WTC11 (cell line): ENCODE results near the gene LIMA1. TPM values are rescaled to one million over a fixed set of nuclear protein-coding genes. Genes with fewer than 3 reads are reported as not detected.

ENCODE experiments used
- ATAC-seq: fragments of 200-7000 bp; cut with Tn5 transposase; 2 replicates; pipeline ENCODE4 v1.10.0; 2021; ENCODE audit warnings: mild to moderate bottlenecking, moderate library complexity
- CTCF ChIA-PET: fragments of 300-600 bp; sonication (Branson Sonifier 250); formaldehyde crosslinking; loops from one replicate; lab custom pipeline; 2021; ENCODE audit warnings: antibody characterized with exemption; lab: Charles Lee
- POLR2A ChIA-PET: fragments of 350-600 bp; sonication (Branson Sonifier 250); formaldehyde crosslinking; loops from one replicate; lab custom pipeline; 2021; ENCODE audit warnings: antibody characterized with exemption; lab: Charles Lee
- DNase-seq: peaks from one replicate; pipeline ENCODE4 v3.0.0; 2021; ENCODE audit warnings: low spot score
- H3K27ac Mint-ChIP-seq: 2 replicates; pipeline ENCODE4 v1.8.0; 2021; ENCODE audit warnings: mixed read lengths
- H3K27me3 Mint-ChIP-seq: 2 replicates; pipeline ENCODE4 v1.8.0; 2021; ENCODE audit warnings: low read depth, mild to moderate bottlenecking, moderate library complexity, mixed read lengths
- H3K36me3 Mint-ChIP-seq: 2 replicates; pipeline ENCODE4 v1.8.0; 2021; ENCODE audit warnings: mixed read lengths
- H3K4me1 Mint-ChIP-seq: 2 replicates; pipeline ENCODE4 v1.8.0; 2022; ENCODE audit warnings: mixed read lengths
- H3K4me3 Mint-ChIP-seq: 2 replicates; pipeline ENCODE4 v1.8.0; 2021; ENCODE audit warnings: mild to moderate bottlenecking, moderate library complexity, mixed read lengths
- H3K9me3 Mint-ChIP-seq: 2 replicates; pipeline ENCODE4 v1.8.0; 2021; ENCODE audit warnings: mixed read lengths
- AFF4 ChIP-seq: sonication (generic); formaldehyde crosslinking; IDR thresholded peaks from 2 replicates; pipeline ENCODE4 v1.8.1; 2023; ENCODE audit warnings: mild to moderate bottlenecking, missing genetic modification reagents, borderline replicate concordance
- CBFB ChIP-seq: sonication (generic); formaldehyde crosslinking; IDR thresholded peaks from 2 replicates; pipeline ENCODE4 v1.8.1; 2022; ENCODE audit warnings: mild to moderate bottlenecking, low read depth, missing genetic modification reagents
- GTF2I ChIP-seq: fragments of 250-450 bp; sonication (Bioruptor Pico); conservative IDR thresholded peaks from 2 replicates; pipeline ENCODE4 v1.4.0; 2021; ENCODE audit warnings: mild to moderate bottlenecking
- HMGA2 ChIP-seq: fragments of 250-450 bp; sonication (Bioruptor Pico); IDR thresholded peaks from 2 replicates; pipeline ENCODE4 v1.4.0; 2021; ENCODE audit warnings: mild to moderate bottlenecking, moderate library complexity
- IRF1 ChIP-seq: sonication (generic); formaldehyde crosslinking; IDR thresholded peaks from 2 replicates; pipeline ENCODE4 v1.8.0; 2023; ENCODE audit warnings: missing genetic modification reagents
- KAT7 ChIP-seq: sonication (generic); formaldehyde crosslinking; IDR thresholded peaks from 2 replicates; pipeline ENCODE4 v1.8.1; 2023; ENCODE audit warnings: missing genetic modification reagents, mild to moderate bottlenecking, borderline replicate concordance
- MXD4 ChIP-seq: fragments of 250-450 bp; sonication (Bioruptor Pico); IDR thresholded peaks from 2 replicates; pipeline ENCODE4 v1.8.0; 2021; ENCODE audit warnings: mild to moderate bottlenecking, moderate library complexity, borderline replicate concordance
- OVOL2 ChIP-seq: fragments of 250-450 bp; sonication (Bioruptor Pico); IDR thresholded peaks from 2 replicates; pipeline ENCODE4 v1.9.0; 2021; ENCODE audit warnings: mild to moderate bottlenecking, borderline replicate concordance
- RELA ChIP-seq: sonication (generic); formaldehyde crosslinking; IDR thresholded peaks from 2 replicates; pipeline ENCODE4 v1.8.1; 2022; ENCODE audit warnings: missing genetic modification reagents, mild to moderate bottlenecking, borderline replicate concordance
- SP1 ChIP-seq: sonication (generic); formaldehyde crosslinking; conservative IDR thresholded peaks from 2 replicates; pipeline ENCODE4 v1.8.1; 2022; ENCODE audit warnings: missing genetic modification reagents
- TEAD4 ChIP-seq: sonication (generic); formaldehyde crosslinking; IDR thresholded peaks from 2 replicates; pipeline ENCODE4 v1.8.0; 2022; ENCODE audit warnings: mild to moderate bottlenecking, missing genetic modification reagents
- TP53 ChIP-seq: sonication (generic); formaldehyde crosslinking; IDR thresholded peaks from 2 replicates; pipeline ENCODE4 v1.8.1; 2023; ENCODE audit warnings: mild to moderate bottlenecking, missing genetic modification reagents
- ZMAT4 ChIP-seq: fragments of 250-450 bp; sonication (Bioruptor Pico); IDR thresholded peaks from 2 replicates; pipeline ENCODE4 v1.9.0; 2021; ENCODE audit warnings: mild to moderate bottlenecking
- ZNF121 ChIP-seq: sonication (generic); formaldehyde crosslinking; IDR thresholded peaks from 2 replicates; pipeline ENCODE4 v1.8.0; 2023; ENCODE audit warnings: missing genetic modification reagents
- ZNF416 ChIP-seq: fragments of 250-450 bp; sonication (Bioruptor Pico); IDR thresholded peaks from 2 replicates; pipeline ENCODE4 v1.9.0; 2021; ENCODE audit warnings: mild to moderate bottlenecking, inconsistent platforms
- total RNA-seq: library from RNA; stranded (reverse); gene quantifications from 3 replicates; pipeline ENCODE4 v1.2.3, GENCODE V29; 2021
- TF ChIP-seq, protein P1 (sequence below): sonication (generic); formaldehyde crosslinking; IDR thresholded peaks from 2 replicates; pipeline ENCODE4 v1.8.0; 2022; ENCODE audit warnings: missing genetic modification reagents
- TF ChIP-seq, protein P2 (sequence below): sonication (generic); formaldehyde crosslinking; IDR thresholded peaks from 2 replicates; pipeline ENCODE4 v1.8.1; 2022; ENCODE audit warnings: low read depth, mild to moderate bottlenecking, moderate library complexity, missing genetic modification reagents, borderline replicate concordance
- TF ChIP-seq, protein P3 (sequence below): sonication (generic); formaldehyde crosslinking; IDR thresholded peaks from 2 replicates; pipeline ENCODE4 v1.8.1; 2022; ENCODE audit warnings: mild to moderate bottlenecking, missing genetic modification reagents, moderate library complexity, borderline replicate concordance
- TF ChIP-seq, protein P4 (sequence below): fragments of 250-450 bp; sonication (Bioruptor Pico); IDR thresholded peaks from 2 replicates; pipeline ENCODE4 v1.9.0; 2021; ENCODE audit warnings: mild to moderate bottlenecking
- TF ChIP-seq, protein P5 (sequence below): sonication (generic); formaldehyde crosslinking; conservative IDR thresholded peaks from 2 replicates; pipeline ENCODE4 v1.8.1; 2022; ENCODE audit warnings: mild to moderate bottlenecking, missing genetic modification reagents

LIMA1 gene
- total RNA-seq, 1 experiment from 2014 or later: 41.2 TPM

DNA sequence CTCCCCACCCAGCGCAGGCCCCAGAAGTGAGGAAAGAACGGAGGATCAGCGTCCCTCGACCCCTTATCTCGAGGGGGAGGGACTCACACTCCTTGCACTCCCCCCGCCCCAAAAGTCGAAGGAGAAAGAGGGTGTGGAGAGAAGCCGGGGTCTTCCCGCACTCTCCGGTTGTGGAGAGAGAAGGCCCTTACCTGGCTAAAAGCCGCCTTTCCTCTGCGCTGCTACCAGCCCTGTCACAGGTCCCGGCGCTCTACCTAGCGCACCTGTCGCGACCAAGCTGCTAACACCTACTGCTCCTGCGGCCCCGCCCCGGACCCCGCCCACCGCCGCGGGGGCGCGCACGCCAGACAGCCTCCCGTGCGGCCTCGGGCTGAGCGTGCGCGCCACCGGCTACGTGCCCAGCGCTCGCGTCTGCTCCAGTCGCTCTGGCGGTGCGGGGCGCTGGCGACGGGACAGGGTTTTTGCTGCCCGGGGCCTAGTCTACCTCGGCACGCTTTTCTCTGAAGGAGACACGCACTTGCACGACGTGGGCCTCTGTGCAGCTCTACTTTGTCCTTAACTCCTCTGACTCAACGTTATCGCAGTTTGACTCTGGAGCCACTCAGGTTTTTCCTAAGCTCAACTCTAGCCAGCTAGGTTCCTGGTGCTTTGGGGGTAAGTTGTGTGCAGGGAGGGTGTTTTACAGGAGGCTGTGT lies at the start of gene LIMA1 (continued):
- TF ChIP-seq OVOL2 (CRISPR knock-in tag) (no peak), HMGA2 (CRISPR knock-in tag) (no peak), ZNF416 (CRISPR knock-in tag) (no peak), AFF4 (CRISPR knock-in tag) (no peak), SP1 (CRISPR knock-in tag) (peak; percentile 93)
- TF ChIP-seq, protein P1, sequence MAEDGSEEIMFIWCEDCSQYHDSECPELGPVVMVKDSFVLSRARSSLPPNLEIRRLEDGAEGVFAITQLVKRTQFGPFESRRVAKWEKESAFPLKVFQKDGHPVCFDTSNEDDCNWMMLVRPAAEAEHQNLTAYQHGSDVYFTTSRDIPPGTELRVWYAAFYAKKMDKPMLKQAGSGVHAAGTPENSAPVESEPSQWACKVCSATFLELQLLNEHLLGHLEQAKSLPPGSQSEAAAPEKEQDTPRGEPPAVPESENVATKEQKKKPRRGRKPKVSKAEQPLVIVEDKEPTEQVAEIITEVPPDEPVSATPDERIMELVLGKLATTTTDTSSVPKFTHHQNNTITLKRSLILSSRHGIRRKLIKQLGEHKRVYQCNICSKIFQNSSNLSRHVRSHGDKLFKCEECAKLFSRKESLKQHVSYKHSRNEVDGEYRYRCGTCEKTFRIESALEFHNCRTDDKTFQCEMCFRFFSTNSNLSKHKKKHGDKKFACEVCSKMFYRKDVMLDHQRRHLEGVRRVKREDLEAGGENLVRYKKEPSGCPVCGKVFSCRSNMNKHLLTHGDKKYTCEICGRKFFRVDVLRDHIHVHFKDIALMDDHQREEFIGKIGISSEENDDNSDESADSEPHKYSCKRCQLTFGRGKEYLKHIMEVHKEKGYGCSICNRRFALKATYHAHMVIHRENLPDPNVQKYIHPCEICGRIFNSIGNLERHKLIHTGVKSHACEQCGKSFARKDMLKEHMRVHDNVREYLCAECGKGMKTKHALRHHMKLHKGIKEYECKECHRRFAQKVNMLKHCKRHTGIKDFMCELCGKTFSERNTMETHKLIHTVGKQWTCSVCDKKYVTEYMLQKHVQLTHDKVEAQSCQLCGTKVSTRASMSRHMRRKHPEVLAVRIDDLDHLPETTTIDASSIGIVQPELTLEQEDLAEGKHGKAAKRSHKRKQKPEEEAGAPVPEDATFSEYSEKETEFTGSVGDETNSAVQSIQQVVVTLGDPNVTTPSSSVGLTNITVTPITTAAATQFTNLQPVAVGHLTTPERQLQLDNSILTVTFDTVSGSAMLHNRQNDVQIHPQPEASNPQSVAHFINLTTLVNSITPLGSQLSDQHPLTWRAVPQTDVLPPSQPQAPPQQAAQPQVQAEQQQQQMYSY: no peak

- H3K4me3 Mint-ChIP-seq: no peak overlapping the region
- ATAC-seq: no peak
- H3K9me3 Mint-ChIP-seq: no peaks in the 10 kb centered on the region
- no peak for DNase-seq
- ChIA-PET CTCF (interaction anchor here (0.6 to 3.7 kb wide), 3 partner anchors 17 to 28 kb away, joined by 3 to 18 read pairs (median 3); no protein-coding TSS in a partner anchor), POLR2A (no interaction called here)
- no peak overlapping the region for H3K27ac Mint-ChIP-seq
- no peaks in the 10 kb centered on the region for H3K36me3 Mint-ChIP-seq
- peaks cover 4% of the 10 kb centered on the region; the same call in 1 of the 2 replicates for H3K4me1 Mint-ChIP-seq
- H3K27me3 Mint-ChIP-seq: no peaks in the 10 kb centered on the region; the same call in 1 of the 2 replicates
- TF ChIP-seq, protein P2, sequence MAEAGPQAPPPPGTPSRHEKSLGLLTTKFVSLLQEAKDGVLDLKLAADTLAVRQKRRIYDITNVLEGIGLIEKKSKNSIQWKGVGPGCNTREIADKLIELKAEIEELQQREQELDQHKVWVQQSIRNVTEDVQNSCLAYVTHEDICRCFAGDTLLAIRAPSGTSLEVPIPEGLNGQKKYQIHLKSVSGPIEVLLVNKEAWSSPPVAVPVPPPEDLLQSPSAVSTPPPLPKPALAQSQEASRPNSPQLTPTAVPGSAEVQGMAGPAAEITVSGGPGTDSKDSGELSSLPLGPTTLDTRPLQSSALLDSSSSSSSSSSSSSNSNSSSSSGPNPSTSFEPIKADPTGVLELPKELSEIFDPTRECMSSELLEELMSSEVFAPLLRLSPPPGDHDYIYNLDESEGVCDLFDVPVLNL (CRISPR knock-in tag): no peak
- TF ChIP-seq GTF2I (CRISPR knock-in tag) (no peak), TP53 (CRISPR knock-in tag) (no peak), RELA (CRISPR knock-in tag) (no peak), TEAD4 (no peak), IRF1 (CRISPR knock-in tag) (no peak), CBFB (CRISPR knock-in tag) (no peak), ZNF416 (CRISPR knock-in tag) (no peak), MXD4 (CRISPR knock-in tag) (no peak), ZMAT4 (no peak), ZNF121 (no peak), KAT7 (CRISPR knock-in tag) (no peak)
- TF ChIP-seq, protein P3, sequence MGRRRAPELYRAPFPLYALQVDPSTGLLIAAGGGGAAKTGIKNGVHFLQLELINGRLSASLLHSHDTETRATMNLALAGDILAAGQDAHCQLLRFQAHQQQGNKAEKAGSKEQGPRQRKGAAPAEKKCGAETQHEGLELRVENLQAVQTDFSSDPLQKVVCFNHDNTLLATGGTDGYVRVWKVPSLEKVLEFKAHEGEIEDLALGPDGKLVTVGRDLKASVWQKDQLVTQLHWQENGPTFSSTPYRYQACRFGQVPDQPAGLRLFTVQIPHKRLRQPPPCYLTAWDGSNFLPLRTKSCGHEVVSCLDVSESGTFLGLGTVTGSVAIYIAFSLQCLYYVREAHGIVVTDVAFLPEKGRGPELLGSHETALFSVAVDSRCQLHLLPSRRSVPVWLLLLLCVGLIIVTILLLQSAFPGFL (CRISPR knock-in tag): no peak
- TF ChIP-seq, protein P4, sequence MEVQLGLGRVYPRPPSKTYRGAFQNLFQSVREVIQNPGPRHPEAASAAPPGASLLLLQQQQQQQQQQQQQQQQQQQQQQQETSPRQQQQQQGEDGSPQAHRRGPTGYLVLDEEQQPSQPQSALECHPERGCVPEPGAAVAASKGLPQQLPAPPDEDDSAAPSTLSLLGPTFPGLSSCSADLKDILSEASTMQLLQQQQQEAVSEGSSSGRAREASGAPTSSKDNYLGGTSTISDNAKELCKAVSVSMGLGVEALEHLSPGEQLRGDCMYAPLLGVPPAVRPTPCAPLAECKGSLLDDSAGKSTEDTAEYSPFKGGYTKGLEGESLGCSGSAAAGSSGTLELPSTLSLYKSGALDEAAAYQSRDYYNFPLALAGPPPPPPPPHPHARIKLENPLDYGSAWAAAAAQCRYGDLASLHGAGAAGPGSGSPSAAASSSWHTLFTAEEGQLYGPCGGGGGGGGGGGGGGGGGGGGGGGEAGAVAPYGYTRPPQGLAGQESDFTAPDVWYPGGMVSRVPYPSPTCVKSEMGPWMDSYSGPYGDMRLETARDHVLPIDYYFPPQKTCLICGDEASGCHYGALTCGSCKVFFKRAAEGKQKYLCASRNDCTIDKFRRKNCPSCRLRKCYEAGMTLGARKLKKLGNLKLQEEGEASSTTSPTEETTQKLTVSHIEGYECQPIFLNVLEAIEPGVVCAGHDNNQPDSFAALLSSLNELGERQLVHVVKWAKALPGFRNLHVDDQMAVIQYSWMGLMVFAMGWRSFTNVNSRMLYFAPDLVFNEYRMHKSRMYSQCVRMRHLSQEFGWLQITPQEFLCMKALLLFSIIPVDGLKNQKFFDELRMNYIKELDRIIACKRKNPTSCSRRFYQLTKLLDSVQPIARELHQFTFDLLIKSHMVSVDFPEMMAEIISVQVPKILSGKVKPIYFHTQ (CRISPR knock-in tag): no peak
- TF ChIP-seq, protein P5, sequence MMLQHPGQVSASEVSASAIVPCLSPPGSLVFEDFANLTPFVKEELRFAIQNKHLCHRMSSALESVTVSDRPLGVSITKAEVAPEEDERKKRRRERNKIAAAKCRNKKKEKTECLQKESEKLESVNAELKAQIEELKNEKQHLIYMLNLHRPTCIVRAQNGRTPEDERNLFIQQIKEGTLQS (CRISPR knock-in tag): no peak
Observed at GRCh38 chr12:50331745-50332144, 48.4 kb upstream of the LIMA1 start.
